Measurements from ENCODE around the gene ASPHD1.

ASPHD1 gene, protein sequence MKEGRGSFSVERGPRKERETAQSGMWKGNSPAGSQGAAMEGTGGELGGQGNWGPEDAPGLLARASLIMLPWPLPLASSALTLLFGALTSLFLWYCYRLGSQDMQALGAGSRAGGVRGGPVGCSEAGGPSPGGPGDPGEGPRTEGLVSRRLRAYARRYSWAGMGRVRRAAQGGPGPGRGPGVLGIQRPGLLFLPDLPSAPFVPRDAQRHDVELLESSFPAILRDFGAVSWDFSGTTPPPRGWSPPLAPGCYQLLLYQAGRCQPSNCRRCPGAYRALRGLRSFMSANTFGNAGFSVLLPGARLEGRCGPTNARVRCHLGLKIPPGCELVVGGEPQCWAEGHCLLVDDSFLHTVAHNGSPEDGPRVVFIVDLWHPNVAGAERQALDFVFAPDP

DNA sequence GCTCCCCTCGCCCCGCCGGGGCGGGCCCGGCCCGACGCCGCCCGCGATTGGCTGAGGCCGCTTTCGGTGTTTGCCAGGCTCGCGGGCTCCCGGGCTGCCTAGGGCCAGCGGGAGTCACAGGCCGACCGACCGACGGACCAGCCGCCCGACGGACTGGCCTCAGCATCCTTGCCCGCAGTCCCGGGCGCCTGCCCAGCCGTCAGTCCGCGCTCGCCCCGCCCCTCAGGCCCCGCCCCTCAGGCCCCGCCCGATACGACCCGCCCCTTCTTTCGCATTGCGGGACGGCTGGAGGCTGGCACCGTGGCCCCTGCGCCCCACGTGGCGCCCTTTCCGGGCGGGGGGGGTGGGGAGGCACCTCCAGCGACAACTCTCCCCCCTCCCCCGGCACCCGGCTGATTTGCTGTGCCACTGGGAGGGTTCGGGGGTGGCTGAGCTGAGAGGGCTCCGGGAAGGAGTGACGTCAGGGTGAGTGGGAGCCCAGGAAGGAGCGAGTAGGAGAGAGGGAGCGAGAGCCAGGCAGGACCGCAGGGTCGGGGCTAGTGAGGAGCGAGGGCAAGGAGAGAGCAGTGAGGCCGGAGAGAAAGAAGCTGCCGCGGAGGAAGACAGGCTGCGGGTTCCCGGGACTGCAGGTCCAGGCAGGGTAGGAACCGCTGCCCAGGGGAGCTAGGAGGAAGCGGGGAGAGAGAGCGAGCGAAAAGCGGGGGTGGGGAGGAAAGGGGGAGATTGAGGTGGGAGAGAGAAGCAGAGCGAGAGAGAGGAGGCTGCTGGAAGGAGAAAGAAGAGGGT lies at the start of gene ASPHD1:
Gene ASPHD1 (plus strand): TSS at position 387 of the 786 bp plus-strand sequence. CDS start 484 bp downstream, outside the sequence.
- peak within 1 kb of the TSS; percentile 63 to 67 for H3K4me3 ChIP-seq (replicated peaks in 1 of 2; ENCODE audit: low read depth in 2 of 2, low read length in 2 of 2)
- TF ChIP-seq CTCF (IDR thresholded peaks at IDR 0.05; ENCODE audit: low read depth, low read length), result no peak
- DNase-seq (ENCODE audit: low read depth in 2 of 2), result peak; percentile 76 to 88

- no peak for DNase-seq (ENCODE audit: low read depth in 2 of 2)
- no peak for TF ChIP-seq CTCF (IDR thresholded peaks at IDR 0.05; ENCODE audit: low read depth, low read length)
- no peak overlapping the region for H3K4me3 ChIP-seq (replicated peaks in 1 of 2; ENCODE audit: low read depth in 2 of 2, low read length in 2 of 2)
These were observed 49.3 kb upstream of the ASPHD1 start for GRCh38 chr16:29850998-29851397.

DNA sequence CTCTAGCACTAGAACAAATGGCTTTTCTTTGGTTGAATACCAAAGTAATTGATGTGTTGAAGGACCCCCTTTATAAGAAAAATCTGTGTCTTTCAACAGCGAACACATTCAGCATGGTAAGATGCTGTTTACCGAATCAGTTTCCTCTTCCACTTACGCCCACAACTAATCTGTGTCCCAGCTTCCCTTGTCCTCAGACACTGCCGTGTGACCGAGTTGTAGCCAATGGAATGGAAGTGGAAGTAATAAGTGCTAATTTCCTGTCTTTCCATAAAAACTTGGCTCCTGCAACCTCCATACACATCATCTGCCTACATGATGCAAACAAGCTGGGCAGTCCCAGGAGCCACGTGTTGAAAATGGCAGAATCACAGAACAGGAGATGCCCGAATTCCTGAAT lies 47.6 kb upstream of the ASPHD1 start:
- peak; percentile 79 to 90 for DNase-seq (ENCODE audit: low read depth in 2 of 2)
- H3K4me3 ChIP-seq (replicated peaks in 1 of 2; ENCODE audit: low read depth in 2 of 2, low read length in 2 of 2), result no peak overlapping the region
- TF ChIP-seq CTCF (IDR thresholded peaks at IDR 0.05; ENCODE audit: low read depth, low read length), result no peak

DNA sequence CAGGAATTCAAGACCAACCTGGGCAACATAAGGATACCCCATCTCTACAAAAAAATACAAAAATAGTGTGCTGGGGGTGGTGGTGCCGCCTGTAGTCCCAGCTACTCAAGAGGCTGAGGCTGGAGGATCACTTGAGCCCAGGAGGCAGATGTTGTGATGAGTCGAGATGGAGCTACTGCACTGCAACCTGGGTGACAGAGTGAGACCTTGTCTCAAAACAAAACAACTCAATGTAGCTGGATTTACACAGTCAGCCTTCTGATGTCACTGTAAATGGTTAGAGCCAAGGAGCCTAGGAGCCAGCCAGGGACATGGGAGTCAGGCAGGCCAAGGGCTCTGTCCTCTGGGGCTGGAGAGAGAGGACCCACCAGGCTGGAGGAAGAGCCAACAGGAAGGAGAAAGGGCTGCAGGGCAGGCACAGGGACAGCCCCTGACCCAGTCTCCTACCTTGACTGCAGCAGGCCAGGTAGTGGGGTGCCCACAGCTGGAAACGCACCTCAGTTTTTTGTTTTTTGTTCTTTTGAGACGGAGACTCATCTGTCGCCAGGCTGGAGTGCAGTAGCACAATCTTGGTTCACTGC lies 45.7 kb upstream of the ASPHD1 start:
- DNase-seq (ENCODE audit: low read depth in 2 of 2), result peak in 1 of 2 donors; percentile 17
- TF ChIP-seq CTCF (IDR thresholded peaks at IDR 0.05; ENCODE audit: low read depth, low read length), result no peak
- H3K4me3 ChIP-seq (replicated peaks in 1 of 2; ENCODE audit: low read depth in 2 of 2, low read length in 2 of 2), result no peak overlapping the region

DNA sequence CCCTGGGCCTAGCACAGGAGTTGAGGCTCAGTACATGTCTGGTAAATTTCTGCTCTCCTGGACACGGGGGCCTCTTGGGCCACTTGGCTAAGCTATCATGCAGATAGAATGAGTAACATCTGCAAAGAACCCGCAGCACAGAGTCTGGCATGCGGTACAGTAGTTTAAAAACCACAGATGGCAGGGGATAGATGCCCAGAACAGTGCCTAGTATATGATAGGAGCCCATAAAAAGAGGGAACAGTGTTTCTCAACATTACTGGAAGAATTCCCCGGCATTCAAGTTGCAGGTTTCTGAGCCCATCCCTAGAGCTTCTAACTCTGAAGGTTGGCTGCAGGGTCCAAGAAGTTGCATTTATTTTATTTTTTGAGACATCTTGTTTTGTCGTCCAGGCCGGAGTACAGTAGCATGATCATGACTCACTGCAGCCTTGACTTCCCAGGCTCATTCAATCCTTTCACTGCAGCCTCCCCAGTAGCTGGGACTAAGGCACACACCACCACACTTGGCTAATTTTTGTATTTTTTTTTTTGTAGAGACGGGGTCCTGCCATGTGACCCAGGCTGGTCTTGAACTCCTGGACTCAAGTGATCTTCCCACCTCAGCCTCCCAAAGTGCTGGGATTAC lies 43.0 kb upstream of the ASPHD1 start:
- H3K4me3 ChIP-seq (replicated peaks in 1 of 2; ENCODE audit: low read depth in 2 of 2, low read length in 2 of 2), result no peak overlapping the region
- no peak for TF ChIP-seq CTCF (IDR thresholded peaks at IDR 0.05; ENCODE audit: low read depth, low read length)
- peak; percentile 19 to 67 for DNase-seq (ENCODE audit: low read depth in 2 of 2)

GRCh38 chr16:29858149-29858849 lies 42.0 kb upstream of the ASPHD1 start:
- no peak for DNase-seq (ENCODE audit: low read depth in 2 of 2)

More at GRCh38 chr16:29858149-29858849, 42.0 kb upstream of the ASPHD1 start:
- no peak for TF ChIP-seq CTCF (IDR thresholded peaks at IDR 0.05; ENCODE audit: low read depth, low read length)
- no peak overlapping the region for H3K4me3 ChIP-seq (replicated peaks in 1 of 2; ENCODE audit: low read depth in 2 of 2, low read length in 2 of 2)

Data from cardiac fibroblast (primary cell).